B cell (primary cell): ENCODE measurements around the gene PPP1R14B.

Source experiments
- CTCF ChIP-seq: fragments of 200-600 bp; IDR thresholded peaks from one replicate; pipeline ENCODE4 v1.8.0; 2022; ENCODE audit warnings: antibody characterized with exemption, mild to moderate bottlenecking
- EZH2 ChIP-seq: IDR thresholded peaks from 2 replicates; pipeline ENCODE4 v1.6.1; 2012; ENCODE audit warnings: borderline replicate concordance, low read depth, mild to moderate bottlenecking, moderate library complexity, low read length; ENCODE audit not compliant: insufficient read depth, poor library complexity, severe bottlenecking

GRCh38 chr11:64255135-64256128, 8.7 kb upstream of the PPP1R14B start:
- TF ChIP-seq CTCF: no peak
- TF ChIP-seq EZH2: no peak
